ENCODE data around the gene OR5F1.

Gene OR5F1

DNA sequence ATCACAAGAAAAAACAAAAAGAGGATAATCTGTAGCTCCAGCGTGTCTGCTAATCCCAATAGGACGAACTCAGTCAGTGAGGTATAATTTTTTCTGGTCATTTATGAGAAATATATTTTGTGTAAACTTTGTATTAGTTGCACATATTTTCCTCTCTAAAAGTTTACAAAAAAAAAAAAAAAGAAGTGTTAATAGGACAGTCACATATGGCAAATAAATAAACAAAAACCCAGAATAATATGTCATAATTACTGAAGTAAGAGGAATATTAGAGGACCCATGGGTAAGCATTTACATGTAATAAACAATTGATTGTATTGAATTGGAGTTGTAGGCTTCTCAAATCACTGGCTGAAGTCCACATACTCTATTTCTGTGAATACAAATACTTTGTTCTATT is at the start of gene OR5F1:
Gene OR5F1, minus strand, starts transcription at position 101 of the 400 bp plus-strand sequence. Its CDS starts 0 bp downstream, at position 101.
- DNase-seq = no peak

DNA sequence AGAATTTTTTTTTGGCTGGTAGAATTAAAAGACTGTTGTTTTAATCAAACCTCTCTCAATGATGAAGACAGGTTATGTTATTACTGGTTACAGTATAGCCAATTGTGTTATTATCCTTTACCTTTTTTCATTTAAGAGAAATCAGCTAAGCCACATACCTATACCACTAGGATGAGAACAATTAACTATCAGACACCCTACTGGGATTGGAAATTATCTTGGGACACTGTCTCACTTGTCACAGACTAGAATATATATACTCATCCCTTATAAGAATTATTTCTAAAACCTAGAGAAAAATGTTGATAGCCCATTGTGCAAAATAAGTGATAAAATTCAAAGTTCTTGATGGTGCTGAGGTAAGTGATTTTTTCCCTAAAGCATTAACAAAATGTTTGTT is 32.9 kb upstream of the OR5F1 start, which contains the start of gene OR5AS1:
Gene OR5AS1, plus strand, starts transcription at position 301 of the 400 bp plus-strand sequence. CDS start 2,765 bp downstream, outside the sequence.
- no peak for DNase-seq

DNA sequence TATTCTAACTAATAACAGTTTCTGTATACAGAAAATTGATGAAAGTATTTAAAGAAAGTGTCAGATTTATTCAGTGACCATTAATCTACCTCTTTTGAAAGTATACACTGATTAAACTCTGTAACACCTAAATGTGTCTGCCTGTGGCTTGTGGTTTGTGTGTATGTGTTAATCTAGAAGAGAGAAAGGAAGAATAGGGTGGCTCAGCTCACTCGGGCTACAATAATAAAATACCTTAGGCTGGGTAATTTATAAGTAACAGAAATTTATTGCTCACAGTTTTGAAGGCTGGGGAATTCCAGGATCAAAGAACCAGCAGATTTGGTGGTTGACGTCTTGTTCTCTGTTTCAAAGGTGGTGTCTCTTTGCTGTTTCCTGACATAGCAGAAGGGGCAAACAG is 19.4 kb upstream of the OR5F1 start:
- no peak for DNase-seq

DNA sequence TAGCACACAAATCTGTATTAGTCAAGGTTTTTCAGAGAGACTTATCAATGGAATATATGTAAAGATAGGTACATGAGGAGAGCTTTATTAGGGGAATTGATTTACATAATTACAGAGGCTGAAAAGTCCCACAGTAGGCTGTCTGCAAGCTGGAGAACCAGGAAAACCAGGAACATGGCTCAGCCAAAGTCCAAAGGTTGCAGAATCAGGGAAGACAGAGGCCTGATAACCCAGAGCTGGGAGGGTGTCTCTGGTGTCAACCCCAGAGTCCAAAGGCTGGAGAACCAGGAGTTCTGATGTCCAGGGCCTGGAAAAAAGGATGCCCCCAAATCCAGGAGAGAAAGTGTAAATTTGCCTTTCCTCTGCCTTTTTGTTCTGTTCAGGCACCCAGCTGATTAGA is 16.3 kb upstream of the OR5F1 start:
- no peak for DNase-seq

DNA sequence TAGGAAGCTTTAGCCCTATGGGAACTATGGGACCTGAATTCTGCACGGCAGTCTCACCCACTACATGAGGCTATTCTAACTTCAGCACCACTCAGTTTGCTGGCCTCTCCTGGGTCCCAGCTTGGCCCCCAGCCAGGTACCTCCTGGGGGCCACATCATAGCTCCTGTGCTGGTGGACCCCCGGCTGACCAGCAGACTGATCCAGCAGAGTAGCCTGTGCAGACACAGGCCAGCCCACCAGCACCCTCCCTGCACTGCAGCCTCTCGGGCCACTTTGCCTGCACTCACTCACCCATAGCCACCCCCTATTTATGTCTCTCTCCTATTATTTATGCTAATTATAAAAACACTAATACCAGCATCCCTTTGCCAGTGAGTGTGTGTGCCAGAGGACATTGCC is 23.5 kb downstream of the OR5F1 start:
- no peak for DNase-seq

DNA sequence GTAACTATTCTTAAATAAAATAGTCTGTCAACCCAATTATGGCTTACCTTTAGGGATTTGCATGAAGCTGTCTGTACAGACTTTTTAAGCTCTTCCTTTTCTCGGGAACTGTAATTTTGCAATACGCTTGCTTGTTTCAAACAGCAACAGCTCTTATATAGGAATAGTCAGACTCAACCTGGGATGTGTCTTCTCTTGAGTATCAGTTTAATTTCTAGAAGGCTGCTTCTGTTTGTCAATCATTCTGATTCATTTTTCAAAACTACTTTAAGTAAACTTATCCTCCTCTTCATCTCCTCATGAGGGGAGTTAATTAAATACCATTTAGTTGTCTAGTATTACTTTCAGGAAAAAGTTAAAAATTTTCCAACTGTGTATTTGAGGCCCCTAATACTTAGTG is 24.6 kb downstream of the OR5F1 start, which contains the start of gene OR10AG1:
Gene OR10AG1, minus strand, starts transcription at position 101 of the 400 bp plus-strand sequence. Its CDS starts 38 bp downstream, at position 63.
- no peak for DNase-seq

DNA sequence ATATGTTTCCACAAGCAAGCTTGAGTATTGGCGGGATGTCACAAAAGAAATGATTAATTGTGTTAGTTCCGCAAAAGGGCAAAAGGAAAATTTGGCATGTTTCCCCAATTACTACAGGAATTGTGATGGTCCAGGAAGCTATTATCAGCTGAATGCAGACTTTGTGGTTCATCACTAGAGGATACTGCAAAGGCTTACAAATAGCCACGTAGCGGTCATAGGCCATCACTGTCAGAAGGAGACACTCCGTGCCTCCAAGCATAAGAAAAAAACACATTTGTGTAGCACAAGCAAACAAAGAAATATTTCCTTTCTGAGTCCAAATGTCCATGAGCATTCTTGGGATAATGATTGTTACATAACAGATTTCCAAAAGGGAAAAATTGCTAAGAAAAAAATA is 26.5 kb downstream of the OR5F1 start:
- no peak for DNase-seq

DNA sequence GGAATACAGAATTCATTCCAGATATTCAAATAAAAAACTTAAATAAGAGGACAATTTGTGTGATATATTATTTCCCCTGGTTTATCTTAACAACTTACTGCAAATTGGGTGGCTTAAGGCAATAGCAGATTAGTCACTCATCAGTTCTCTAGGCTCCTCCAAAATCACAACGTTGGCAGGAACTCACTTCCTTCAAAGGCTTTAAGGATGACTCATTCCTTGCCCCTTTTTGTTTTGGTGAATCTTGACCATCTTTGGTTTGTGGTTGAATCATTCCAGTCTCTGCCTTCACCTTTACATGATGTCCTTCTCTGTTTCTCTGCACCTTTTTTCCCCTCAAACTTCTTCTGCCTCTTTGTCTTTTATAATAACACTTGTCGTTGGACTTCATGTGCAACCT is 28.0 kb downstream of the OR5F1 start:
- DNase-seq = no peak

DNA sequence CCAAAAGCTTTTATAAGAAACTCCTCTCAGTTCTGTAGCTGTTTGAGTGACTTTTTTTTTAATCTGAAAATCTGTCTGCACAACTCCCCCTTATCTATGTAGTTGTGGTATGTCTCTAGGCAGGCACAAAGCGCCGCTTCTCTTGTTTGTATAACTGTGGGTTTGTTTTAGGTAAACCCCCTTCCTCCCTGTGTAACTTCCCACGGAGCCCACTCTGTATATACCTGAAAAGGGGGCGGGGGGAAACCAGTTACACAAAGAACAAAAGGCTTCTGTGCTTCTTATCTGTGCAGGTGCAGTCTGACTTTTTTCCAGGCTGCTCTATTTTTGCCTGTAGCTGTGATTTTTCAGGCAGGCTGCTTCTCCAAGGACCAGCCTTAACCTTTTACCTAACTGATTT is 37.9 kb downstream of the OR5F1 start:
- no peak for DNase-seq

DNA sequence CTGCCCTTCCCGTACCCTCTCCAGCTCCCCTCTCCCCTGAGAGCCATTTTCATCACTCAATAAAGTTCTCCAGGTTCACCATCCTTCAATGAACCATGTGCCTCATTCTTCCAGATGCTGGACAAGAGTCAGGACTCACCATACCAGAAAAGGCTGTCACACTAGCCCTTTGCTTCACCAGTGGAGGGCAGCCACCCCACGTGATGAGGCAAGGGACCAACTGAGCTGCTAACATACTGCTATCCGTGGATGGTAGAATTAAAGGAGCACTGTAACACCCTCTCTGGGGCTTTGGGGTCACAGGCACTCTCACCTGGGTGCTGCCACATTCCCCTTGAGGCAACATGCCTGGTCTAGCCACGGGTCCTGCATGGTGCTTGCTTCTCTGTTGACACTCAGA is 45.1 kb downstream of the OR5F1 start:
- no peak for DNase-seq

Data from DMS79 treated with DMSO at 0.1 percent for 48 hours (cell line).